ENCODE measurements around the gene TMEM179B.
"Not testable (repeated sequence)": the region's sequence is repeated elsewhere in the genome, so short reads cannot be mapped to it uniquely, and the experiment has no call there.

The TMEM179B gene, protein sequence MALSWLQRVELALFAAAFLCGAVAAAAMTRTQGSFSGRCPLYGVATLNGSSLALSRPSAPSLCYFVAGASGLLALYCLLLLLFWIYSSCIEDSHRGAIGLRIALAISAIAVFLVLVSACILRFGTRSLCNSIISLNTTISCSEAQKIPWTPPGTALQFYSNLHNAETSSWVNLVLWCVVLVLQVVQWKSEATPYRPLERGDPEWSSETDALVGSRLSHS

DNA sequence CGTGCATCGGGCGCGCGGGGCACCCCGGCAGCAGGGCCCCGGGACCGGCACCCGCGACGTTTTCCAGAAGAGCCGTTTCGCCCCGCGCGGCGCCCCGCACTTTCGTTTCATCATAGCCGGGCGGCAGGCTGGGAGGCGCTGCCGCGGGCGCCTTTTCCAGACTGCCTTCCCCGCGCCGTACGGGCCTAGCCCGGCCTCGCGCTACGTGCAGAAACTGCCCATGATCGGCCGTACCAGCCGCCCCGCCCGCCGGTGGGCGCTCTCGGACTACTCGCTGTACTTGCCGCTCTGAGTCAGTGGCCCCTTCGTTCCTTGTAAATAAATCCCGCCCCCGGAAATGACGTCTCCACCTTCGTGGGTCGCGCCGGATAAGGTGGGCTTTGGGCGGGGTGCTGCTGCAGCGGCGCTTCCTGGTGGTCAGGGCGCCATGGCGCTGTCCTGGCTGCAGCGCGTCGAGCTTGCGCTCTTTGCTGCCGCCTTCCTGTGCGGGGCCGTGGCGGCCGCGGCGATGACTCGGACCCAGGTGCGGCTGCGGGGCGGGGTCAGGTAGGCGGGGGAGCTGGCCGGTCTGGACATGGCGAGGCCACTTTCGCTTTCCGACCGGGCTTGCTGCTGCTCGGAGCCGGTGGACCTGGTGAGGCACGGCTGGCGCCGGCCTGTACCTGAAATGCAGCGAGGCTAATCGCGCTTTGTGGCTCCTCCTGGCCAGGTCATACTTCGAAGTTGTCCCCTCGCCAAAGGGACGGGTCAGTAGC, at the start of gene TMEM179B:
Gene TMEM179B, plus strand, starts transcription at position 398 of the 755 bp plus-strand sequence. Its CDS starts 30 bp downstream, at position 428.
- DNase-seq = peak; percentile 99

DNA sequence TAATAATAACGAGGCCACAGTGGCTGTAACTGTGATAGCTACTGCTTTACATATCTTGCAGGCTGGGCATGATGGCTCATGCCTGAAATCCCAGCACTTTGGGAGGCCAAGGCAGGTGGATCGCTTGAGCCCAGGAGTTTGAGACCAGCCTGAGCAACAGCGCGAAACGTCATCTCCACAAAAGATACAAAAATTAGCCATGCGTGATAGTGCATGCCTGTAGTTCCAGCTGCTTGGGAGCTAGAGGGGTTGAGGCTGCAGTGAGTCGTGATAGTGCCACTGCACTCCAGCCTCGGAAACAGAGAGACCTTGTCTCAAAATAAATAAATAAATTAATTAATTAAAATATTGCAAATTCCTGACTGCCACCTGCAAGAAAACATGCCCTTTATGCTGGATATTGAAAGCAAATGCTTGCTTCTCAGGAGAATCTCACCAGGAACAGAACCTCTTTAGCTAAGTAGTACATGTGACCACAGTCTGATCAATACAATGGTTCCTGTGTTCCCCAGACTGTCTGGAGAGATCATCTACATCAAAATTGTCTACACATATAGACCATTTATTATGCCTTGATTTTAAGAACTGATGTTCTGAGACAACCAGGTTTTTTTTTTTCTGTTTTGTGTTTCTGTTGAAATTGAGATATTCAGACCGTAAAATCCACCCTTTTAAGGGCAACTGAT, 39.6 kb upstream of the TMEM179B start:
- DNase-seq = no peak

DNA sequence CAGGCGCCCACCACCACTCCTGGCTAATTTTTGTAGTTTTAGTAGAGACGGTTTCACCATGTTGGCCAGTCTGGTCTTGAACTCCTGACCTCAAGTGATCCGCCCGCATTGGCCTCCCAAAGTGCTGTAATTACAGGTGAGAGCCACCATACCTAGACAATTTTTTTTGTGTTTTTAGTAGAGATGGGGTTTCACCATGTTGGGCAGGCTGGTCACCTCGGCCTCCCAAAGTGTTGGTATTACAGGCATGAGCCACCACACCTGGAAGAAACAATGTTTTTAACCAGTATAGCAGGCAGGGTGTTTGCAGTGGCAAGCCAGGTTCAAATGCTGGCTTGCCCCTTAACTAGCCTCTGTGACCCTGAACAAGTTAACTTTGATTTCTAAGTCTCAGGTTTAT, 37.3 kb upstream of the TMEM179B start:
- not testable (repeated sequence) for DNase-seq

DNA sequence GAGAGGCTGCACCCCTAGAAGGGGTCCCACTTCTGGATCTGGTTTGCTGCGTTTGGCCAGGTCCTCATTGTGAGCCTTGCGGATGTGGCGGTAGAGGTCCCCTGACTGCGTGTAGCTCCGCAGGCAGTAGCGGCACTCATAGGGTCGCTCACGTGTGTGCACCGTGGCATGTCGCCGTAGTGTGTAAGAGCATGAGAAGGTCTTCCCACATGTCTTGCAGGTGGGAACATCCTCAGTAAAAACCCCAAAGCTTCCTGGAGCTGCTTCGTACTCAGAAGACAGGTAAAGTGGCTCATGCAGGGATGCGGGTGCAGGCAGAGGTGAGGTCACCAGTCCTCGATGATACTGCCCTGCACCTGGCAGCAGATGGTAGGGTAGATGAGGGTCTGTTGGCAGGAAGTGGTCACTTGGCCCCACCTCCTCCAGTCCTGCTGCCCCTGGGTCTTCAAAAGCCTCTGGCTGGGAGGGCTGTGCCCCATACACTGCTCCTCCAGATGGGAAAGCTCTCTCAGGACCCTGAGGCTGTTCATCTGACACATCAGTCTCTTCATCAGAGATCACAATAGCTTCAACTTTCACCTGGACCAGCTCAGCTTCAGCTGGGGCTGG, 34.9 kb upstream of the TMEM179B start:
- no peak for DNase-seq

DNA sequence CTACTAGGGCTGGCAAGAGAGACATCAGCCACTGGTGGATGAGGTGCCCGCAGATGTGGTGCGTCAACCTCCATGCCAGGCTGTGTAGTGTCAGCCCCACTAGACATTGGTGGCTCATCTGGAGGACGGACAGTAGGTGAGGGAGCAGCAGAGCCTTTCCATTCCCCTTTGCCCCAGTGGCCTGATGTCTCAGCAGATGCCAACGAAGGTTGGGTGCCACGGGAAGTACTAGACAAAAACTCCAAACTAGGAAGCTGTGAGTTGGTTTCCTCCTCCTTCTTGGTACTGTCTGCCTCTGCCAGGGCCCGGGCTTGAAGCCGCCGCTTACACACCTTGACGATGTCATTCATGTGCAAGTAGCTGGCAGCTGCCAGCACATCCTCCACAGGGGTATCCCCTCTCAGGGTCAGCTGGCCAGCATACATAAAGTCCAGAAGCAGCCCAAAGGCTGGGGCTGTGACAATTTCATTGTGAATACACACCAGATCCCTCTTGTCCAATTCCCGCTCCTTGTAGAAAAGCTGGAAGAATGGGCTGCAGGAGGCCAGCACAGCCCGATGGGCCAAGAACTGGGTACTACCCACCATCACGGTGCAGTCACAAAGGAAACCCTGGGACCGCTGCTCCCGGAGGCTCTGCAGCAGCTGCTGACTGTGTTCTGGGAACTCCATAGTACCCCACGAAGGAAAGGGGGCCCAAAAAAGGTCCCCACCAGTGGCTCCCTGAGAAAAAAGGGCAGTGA, 34.0 kb upstream of the TMEM179B start:
- peak; percentile 10 for DNase-seq

DNA sequence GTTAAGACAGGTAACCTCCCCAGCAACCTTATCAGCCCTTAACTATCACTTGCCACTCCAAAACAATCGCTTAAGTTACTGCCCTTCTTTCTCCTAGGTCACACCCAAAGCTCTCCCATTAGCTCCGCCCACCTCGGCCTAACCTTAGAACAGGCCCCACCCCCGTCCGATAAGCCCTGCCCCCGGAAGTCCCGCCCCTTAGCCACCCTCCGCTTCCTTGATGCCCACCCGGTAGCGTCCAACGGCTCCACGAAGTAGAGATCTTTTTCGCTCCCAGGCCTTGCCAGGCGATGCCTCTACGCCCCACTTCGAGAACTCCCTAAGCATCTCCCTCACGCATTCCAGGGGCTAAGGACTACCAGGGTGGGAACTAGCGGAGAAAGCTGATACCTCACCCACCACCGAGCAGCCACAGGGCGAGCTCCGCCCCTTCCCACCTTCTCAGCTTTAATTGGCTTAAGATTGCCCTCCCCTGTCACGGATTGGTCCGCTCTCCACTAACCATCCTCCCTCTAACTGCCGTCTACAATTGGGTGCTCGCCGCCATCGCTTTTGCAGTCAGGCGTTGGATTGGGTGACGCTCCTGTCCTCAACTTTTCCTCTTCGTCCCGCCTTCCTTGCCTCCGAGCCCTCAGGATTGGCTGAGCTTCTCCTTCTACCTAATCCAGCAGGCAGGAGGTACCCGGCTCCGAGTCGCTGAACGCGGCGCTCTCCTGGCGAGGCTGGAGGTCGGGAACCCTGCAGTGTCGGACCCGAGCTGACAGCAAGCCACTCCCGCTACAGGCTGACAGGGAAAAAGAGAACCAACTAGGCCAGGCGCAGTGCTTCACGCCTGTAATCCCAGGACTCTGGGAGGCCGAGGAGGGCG, 33.2 kb upstream of the TMEM179B start, which contains the start of gene ZBTB3:
Gene ZBTB3, minus strand, starts transcription at position 425 of the 868 bp plus-strand sequence. CDS start 496 bp downstream, outside the sequence.
- DNase-seq = peak; percentile 97

DNA sequence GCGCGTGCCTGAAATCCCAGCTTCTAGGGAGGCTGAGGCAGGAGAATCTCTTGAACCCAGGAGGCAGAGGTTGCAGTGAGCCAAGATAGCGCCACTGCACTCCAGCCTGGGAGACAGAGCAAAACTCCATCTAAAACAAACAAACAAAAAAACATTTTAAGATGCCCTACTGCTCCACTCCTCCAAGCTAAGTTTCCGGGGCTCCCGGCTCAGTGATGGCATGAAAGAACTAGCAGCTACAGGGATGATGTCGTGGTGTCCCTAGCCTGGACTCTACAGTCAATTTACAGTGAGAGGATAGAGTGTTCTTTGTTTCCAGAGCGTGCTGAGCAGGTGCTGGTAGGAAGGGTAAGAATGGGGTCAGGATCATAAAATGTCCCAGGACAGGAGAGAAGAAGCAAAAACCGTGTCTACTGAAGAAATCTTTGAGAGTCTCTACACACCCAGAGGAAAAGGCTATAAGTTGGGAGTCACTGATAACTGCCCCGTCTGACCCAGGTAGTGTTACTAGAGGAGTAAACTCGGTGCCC, 32.1 kb upstream of the TMEM179B start:
- no peak for DNase-seq

DNA sequence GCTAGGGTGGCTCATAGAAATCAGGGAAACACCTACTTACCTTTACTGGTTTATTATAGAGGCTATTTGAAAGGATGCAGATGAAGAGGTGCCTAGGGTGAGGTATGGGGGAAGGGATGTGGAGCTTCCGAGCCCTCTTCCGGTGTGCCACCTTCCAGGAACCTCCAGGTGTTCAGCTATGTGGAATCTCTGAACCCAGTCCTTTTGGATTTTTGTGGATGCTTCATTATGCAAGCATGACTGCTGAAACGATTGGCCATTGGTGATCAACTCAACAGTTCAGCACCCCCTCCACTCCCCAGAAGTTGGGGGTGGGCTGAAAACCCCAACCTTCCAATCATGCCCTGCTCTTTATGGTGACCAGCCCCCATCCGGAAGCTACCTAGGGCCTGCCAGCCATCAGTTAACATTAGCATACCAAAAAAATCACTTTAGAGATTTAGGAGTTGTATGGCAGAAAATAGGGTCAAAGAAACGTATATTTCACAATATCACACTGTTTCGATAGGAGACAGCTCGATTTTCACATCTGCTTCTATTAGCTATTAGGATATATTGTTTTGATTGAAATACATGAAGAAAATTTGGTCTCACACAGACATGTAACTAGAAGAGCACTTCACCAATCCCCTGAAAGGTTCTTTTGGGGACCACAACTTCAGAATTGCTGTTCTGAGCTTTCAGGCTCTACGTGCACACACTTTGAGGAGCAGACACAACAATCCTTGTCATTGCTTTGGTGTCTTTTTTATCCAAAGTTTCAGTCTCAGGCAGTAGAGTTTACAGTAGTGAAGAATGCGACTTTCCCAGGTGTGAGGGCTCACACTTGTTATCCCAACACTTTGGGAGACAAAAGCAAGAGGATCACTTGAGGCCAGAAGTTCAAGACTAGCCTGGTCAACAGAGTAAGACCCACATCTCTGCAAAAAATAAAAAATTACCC, 29.1 kb upstream of the TMEM179B start:
- DNase-seq = no peak

DNA sequence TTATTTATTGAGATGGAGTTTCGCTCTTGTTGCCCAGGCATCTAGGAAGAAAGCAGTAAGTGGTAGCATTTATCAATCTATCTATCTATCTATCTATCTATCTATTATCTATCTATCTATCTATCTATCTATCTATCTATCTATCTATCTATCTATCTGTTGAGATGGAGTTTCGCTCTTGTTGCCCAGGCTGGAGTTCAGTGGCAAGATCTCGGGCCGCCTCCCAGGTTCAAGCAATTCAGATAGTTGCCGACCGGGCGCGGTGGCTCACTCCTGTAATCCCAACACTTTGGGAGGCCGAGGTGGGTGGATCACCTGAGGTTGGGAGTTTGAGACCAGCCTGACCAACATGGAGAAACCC, 26.4 kb upstream of the TMEM179B start:
- not testable (repeated sequence) for DNase-seq

DNA sequence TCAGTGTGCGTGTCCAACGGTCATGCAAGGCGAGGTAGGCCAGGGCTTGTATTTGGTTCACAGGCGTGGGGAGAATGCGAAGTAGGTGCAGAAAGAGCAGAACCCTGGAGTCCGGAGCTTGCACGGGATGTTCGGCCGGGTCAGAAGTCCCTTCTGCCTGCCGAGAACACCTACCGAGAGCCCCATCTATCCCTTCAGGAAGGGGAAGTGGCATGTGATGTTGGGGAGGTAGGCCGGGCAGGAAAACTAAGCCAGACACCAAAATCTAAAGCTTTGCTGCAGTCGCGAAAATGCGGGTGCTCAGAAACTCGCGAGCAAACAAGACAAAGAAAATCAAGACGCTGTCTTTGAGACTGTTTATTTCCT, 16.4 kb upstream of the TMEM179B start:
- DNase-seq = no peak

DNA sequence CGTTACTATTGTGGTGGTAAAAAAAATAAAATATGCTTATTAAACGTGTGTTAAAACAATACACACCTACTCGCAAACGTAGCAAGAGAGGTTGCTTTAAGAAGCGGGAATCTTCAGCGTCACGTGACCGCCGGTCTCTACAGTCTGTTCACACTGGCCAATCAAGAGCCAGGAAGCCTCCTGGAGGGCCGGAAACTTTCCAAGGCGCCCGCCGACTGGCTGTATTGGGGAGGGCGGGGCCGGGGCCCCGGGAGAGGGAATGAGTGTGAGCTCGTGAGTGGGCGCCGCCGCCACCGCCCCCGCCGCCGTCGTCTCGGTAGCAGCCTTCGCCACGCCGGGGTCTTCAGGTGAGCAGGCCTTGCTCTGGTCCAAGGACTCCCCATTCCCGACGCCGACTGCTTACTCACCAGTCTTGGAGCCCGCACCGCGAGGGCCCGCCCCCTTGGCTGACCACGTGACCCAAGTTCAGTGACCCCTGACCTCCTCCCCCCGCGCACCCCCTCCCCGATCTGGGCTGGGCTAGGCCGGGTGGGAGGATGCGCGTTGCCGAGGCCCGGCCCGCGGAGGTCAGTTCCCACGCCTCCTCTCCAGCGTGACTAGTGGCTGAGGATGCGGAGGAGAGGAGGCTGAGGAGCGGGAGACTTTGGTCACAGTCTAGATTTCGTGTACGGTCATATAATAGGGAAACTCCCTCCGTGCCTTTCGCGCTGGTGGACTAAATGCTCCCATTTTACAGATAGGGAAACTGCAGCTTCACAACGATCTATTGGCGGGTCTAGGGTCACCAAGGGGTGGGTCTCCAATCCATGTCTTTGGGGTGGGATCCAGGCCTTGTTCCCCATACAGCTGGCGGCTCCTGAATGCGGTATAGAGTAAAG, 15.8 kb upstream of the TMEM179B start, which contains the start of gene TAF6L:
Gene TAF6L, plus strand, starts transcription at position 253 of the 878 bp plus-strand sequence. CDS start 4,388 bp downstream, outside the sequence.
- DNase-seq = peak; percentile 95

DNA sequence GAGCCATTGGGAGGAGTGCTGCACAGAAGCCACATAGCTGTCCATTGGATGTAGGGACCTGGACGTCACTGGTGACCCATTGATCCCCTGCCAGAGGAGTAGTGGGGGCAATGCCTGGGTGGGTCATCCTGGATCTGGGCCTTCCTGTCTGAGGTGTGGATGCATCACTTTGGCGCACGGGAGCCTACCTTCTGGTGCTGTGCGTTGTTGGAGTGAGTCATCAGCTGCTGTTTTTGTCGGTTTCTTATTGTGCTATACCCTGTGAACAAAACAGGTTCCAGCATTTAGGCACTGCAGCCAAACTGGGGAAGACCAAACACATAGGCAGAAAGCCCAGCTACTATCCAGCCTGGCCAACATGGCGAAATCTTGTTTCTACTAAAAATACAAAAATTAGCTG, 12.8 kb upstream of the TMEM179B start:
- no peak for DNase-seq

DNA sequence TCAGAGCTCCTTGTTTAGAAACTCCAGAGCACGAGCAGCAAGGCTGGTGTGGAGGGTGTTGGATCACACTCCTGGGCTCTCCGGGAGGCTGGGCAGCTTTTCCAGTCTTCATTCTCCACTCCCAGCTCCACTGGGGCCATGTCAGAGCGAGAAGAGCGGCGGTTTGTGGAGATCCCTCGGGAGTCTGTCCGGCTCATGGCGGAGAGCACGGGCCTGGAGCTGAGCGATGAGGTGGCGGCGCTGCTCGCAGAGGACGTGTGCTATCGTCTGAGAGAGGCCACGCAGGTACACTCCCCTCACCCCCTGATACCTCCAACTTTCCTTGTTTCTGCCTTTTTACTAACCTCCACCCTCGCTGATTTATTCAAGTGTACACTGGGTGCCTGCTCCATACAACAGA, 11.6 kb upstream of the TMEM179B start:
- no peak for DNase-seq

DNA sequence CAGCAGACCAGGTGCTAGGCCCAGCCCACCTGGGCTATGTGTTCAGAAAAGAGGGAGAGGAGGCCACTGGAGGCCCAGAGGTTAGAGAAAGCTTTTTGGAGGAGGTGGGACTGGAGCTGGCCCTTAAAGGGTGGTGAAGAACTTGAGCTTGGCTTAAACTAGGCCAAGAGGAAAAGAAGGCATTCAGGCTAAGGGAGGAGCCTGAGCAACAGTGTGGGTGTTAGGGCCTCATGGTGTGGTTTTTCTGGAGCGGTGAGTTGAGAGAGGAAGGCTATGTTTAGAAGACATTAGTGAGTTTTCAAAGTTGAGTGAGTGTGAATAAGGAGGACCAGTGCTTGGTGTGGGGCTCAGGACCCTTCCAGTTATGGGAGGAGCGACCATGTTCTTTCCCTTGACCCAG, 9.8 kb upstream of the TMEM179B start:
- no peak for DNase-seq

DNA sequence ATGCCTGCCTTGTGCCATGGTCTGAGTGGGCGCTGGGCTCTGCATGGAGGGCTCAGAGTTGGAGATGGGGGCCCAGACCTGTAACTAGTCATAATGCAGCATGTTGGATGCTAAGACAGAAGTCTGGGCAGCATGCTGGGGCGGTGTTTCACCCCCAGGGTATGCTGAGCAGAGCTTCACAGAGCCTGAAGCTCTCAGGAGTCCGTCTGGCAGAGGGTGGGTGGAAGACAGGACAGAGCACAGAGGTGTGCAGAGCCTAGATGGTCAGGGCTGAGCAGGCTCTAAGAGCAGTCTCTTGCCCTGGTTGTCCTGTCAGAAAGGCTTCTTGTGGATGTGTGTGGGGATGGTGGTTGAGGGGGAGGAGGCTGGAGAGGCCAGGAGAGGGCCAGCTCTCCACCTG, 8.8 kb upstream of the TMEM179B start:
- no peak for DNase-seq

DNA sequence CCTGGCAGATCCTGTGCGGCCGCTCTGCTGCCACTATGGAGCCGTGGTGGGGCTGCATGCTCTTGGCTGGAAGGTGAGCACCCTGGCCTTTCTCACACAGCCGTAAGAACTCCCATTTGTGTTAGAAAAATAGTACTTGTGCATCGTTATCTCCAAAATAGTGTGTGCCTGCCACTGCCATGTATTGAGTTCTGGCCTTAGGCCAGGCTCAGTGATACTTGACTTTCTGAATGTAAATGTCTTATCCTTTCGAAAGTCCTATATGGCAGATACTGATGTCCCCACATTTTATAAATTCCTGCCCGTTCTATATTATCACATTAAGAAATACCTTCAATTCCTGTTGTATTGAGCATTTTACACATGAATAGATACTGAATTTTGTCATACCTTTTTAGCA, 4.4 kb upstream of the TMEM179B start:
- no peak for DNase-seq

DNA sequence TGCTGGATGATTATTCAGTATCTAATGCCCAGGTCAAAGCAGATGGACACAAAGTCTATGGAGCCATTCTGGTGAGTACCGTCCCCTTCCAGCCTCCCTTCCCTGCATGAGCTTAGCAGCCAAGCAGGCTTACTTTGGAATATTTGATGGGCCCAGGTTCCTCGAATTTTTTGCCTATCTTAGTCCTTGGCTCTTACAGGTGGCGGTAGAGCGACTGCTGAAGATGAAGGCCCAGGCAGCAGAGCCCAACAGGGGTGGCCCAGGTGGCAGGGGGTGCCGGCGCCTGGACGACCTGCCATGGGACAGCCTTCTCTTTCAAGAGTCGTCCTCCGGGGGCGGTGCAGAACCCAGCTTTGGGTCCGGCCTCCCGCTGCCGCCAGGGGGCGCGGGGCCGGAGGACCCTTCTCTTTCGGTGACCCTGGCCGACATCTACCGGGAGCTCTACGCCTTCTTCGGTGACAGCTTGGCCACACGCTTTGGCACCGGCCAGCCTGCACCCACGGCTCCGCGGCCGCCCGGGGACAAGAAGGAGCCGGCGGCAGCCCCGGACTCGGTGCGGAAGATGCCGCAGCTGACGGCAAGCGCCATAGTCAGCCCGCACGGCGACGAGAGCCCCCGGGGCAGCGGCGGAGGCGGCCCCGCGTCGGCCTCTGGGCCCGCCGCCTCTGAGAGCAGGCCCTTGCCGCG, 741 bp upstream of the TMEM179B start:
- DNase-seq = peak; percentile 87

DNA sequence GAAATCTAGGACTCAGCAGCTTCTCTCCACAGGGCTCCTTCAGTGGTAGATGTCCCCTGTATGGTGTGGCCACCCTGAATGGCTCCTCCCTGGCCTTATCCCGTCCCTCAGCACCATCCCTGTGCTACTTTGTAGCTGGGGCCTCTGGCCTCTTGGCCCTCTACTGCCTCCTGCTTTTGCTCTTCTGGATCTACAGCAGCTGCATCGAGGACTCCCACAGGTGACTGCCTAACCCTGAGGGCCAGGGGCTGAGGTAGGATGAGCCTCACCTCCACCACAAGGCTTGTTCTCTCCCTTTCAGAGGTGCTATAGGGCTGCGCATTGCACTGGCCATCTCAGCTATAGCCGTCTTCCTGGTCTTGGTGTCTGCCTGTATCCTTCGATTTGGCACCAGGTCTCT, 1.8 kb downstream of the TMEM179B start:
- DNase-seq = no peak
